Occipital lobe (tissue), 2 donors: ENCODE measurements around the gene SCRN3. TPM values are rescaled to one million over a fixed set of nuclear protein-coding genes. Genes with fewer than 3 reads are reported as not detected.
"Not testable (repeated sequence)": the region's sequence is repeated elsewhere in the genome, so short reads cannot be mapped to it uniquely, and the experiment has no call there.

Experiments
- DNase-seq: peaks from one replicate; lab custom pipeline; 2025; lab: John Stamatoyannopoulos, UW
- total RNA-seq: library from RNA; depleted of rRNA; stranded (reverse); fragments of >200 nt; gene quantifications from one replicate; pipeline ENCODE4 v1.2.3, GENCODE V29; 2014

Gene SCRN3, protein sequence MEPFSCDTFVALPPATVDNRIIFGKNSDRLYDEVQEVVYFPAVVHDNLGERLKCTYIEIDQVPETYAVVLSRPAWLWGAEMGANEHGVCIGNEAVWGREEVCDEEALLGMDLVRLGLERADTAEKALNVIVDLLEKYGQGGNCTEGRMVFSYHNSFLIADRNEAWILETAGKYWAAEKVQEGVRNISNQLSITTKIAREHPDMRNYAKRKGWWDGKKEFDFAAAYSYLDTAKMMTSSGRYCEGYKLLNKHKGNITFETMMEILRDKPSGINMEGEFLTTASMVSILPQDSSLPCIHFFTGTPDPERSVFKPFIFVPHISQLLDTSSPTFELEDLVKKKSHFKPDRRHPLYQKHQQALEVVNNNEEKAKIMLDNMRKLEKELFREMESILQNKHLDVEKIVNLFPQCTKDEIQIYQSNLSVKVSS
- 54.0 TPM for total RNA-seq

GRCh38 chr2:174395284-174395968 is at the start of gene SCRN3:
SCRN3 (plus strand) TSS chr2:174395730; CDS start chr2:174398284, 2,554 bp downstream.
- peak; percentile 78 for DNase-seq

DNA sequence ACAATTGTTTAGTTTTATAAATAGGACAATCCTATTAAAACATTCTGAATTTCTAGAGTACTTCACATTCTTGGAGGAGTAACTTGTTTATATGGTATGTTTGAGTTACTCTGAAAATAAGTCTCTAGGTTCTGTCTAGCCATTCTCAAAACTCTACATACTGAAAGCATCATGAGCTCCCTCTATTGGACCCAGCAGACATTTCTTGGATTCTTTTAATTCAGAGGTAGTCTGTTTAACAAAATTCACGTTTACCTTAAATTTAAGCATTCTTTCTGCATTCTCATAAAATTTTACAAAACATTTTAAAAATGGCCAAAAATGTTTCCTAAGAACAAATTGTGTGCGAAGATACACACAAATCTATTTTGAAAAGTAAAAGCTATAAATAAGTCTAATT is 45.5 kb upstream of the SCRN3 start:
- DNase-seq: no peak

DNA sequence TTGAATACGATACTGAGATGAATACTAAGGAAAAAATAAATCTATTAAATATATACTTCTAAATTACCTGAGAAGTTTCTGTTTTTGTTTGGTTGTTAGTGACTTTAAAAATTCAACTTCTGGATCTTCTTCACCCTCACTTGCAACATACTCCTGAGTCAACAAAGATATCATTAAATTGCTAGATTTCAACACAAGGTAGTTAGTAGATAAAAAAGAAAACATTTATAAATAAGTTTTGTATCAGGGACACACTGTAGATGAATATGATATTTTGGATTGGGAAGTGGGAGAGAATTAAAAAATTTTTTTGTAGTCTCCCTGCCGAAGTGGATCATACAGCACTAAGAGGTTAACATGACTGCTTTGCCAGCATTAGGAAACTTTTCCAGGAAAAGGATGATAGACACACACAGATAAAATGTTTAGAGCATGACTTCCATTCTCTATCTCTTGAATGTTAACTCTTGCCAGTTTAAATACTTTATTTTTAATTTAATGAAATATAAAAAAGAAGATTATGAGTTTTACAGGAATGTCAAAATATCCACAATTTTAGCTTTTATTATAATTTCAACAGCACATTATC is 44.8 kb upstream of the SCRN3 start:
- no peak for DNase-seq

- no peak for DNase-seq
These were observed 42.5 kb upstream of the SCRN3 start for GRCh38 chr2:174353004-174353403.

DNA sequence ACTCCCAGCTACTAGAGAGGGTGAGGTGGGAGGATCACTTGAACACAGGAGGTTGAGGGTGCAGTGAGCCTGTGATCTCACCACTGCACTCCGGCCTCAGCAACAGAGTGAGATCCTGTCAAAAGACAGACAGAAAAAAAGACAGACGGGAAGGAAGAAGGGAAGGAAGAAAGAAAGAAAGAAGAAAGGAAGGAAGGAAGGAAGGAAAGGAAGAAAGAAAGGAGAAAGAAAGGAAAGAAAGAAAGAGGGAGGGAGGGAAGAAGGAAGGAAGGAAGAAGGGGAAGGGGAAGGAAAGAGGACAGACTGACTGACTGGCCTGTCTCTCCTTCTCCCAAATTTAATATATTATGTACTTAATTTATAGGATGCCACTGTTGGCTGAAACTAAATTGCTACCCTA is 39.2 kb upstream of the SCRN3 start:
- no peak for DNase-seq

DNA sequence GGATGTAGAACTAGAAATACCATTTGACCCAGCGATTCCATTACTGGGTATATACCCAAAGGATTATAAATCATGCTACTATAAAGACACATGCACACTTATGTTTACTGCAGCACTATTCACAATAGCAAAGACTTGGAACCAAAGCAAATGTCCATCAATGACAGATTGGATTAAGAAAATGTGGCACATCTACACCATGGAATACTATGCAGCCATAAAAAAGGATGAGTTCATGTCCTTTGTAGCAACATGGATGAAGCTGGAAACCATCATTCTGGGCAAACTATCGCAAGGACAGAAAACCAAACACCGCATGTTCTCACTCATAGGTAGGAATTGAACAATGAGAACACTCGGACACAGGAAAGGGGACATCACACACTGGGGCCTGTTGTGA is 35.9 kb upstream of the SCRN3 start:
- DNase-seq: not testable (repeated sequence)

DNA sequence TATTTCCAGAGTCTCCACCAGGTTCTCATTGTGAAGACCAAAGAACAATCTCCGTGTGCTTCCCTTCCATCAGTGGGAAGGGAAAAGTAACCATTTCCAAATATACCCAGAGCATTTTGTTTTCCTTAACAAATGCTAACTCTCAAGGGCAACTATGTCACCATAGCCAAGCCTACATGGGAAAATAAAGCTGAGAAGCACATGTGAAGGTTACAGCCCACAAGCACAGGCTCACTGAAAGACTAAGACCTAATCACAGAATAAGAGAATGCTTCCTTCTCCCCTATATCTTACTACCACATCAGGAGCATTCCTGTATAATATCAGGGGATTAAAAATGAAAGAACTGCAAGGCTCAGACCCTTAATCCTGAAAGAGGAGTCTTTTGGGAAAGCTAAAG is 32.6 kb upstream of the SCRN3 start:
- no peak for DNase-seq

GRCh38 chr2:174363492-174364225 is 31.9 kb upstream of the SCRN3 start:
- not testable (repeated sequence) for DNase-seq

DNA sequence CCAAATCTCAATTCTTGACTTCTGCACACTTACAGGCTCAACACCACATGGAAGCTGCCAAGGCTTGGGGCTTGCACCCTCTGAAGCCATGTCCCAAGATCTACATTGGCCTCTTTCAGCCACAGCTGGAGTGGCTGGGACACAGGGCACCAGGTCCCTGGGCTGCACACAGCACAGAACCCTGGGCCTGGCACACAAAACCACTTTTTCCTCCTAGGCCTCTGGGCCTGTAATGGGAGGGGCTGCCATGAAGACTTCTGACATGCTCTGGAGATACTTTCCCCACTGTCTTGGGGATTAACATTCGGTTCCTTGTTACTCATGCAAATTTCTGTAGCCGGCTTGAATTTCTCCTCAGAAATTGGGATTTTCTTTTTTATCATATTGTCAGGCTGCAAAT is 30.9 kb upstream of the SCRN3 start:
- DNase-seq: no peak

GRCh38 chr2:174365571-174365970 is 30.0 kb upstream of the SCRN3 start:
- no peak for DNase-seq

GRCh38 chr2:174368691-174369090 is 26.8 kb upstream of the SCRN3 start:
- DNase-seq: no peak

DNA sequence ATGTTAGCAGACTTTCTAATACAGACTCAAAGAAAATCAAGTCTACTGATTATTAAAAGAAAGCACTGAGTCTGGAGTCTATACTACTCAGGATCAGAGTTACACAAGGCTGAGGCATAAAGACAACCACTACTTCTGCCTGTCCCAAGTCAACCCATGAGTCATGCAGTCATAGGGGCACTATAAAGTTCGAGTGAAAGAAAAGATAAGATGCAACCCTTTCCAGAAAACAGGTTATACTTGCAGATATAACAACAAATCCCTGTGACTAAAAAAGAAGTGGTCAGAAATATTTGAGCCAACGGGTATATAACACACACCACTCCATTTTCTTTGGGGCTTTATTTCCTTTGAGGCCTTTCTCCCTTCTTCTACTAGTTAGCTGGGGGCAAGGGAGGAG is 18.6 kb upstream of the SCRN3 start:
- DNase-seq: no peak

DNA sequence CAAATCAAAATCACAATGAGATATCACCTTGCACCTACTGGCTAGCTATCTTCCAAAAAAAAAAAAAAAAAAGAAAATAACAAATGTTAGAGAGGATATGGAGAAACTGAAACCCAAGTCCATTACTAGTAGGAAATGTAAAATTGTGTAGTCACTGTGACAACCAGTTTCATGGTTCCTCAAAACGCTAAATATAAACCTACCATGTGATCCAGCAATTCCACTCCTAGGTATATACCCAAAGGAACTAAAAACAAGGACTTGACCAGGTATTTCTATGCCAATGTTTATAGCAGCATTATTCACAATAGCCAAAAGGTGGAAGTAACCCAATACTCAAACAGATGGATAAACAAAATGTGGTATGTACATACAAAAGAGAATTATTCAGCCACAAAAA is 11.7 kb upstream of the SCRN3 start:
- no peak for DNase-seq

GRCh38 chr2:174385201-174385600 is 10.3 kb upstream of the SCRN3 start:
- no peak for DNase-seq

DNA sequence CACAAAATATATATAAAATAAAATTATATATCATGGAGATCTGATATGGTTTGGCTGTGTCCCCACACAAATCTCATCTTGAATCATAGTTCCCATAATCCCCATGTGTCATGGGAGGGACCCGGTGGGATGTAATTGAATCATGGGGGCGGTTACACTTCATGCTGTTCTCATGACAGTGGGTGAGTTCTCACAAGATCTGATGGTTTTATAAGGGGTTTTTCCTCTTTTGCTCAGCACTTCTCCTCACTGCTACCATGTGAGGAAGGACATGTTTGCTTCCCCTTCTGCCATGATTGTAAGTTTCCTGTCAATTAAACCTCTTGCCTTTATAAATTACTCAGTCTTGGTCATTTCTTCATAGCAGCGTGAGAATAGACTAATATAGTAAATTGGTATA is 6.8 kb upstream of the SCRN3 start:
- not testable (repeated sequence) for DNase-seq

DNA sequence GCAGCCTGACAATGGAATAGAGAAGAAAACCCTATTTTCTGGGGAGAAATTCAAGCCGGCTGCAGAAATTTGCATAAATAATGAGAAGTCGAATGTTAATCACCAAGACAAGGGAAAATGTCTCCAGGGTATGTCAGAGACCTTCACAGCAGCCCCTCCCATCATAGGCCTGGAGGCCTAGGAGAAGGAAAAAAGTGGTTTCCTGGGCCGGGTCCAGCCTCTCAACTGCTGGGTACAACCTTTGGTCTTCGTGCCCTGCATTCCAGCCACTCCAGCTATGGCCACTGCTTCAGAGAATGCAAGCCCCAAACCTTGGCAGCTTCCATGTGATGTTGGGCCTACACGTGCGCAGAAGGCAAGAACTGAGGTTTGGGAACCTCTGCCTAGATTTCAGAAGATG is 6.0 kb upstream of the SCRN3 start:
- no peak for DNase-seq

DNA sequence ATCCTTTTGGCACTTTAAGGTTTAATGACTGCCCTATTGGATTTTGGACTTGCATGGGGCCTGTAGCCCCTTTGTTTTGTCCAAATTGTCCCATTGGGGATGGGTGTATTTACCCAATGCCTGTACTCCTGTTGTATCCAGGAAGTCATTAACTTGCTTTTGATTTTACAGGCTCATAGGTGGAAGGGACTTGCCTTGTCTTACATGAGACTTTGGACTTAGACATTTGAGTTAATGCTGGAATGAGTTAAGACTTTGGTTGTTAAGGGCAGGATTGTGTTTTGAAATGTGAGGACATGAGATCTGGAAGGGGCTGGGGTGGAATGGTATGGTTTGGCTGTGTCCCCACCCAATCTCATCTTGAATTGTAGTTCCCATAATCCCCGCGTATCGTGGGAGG is 5.2 kb upstream of the SCRN3 start:
- not testable (repeated sequence) for DNase-seq

DNA sequence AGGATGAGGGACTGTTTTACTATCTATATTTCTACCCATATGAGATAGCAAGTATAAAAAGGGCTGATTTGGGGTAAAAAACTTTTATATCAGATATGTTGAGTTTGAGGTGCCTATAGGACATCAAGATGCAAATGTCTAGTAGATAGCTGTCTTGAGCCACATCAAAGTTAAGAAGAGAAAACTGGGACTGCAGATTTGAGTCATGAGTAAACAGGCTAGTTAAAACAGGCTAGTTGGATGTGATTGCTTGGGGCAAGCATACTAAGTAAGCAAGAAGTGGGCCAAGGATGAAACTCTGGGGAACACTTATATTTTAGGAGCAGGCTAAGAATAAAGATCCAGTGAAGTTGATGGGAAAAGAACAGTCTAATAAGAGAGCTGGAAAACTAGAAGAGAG is 2.8 kb upstream of the SCRN3 start:
- DNase-seq: no peak

GRCh38 chr2:174395969-174396630 is 570 bp downstream of the SCRN3 start:
- peak; percentile 3 for DNase-seq

- no peak for DNase-seq
These were observed 2.2 kb downstream of the SCRN3 start for GRCh38 chr2:174397773-174398172.

GRCh38 chr2:174399171-174399570 is 3.6 kb downstream of the SCRN3 start:
- DNase-seq: no peak
